ENCODE data around the gene PPM1E.

DNA sequence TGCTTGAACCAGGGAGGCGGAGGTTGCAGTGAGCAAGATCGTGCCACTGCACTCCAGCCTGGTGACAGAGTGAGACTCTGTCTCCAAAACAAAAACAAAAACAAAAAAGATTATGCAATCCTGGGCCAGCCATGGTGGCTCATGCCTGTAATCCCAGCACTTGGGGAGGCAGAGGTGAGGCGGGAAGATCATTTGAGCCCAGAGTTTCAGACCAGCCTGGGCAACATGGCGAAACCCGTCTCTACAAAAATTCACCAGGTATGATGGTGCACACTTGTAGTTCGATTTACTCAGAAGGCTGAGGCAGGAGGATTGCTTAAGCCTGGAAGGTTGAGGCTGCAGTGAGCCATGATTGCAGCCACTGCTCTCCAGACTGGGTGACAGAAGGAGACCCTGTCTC, 109.6 kb downstream of the PPM1E start:
- TF ChIP-seq POLR2AphosphoS5 (IDR thresholded peaks at IDR 0.05): no peak
- no peak for TF ChIP-seq EP300 (IDR thresholded peaks at IDR 0.05; ENCODE audit: low read depth)

All from transverse colon (tissue), 3 donors.